ENCODE measurements around the gene COL23A1. TPM values are rescaled to one million over a fixed set of nuclear protein-coding genes. Genes with fewer than 3 reads are reported as not detected.

Gene COL23A1
- total RNA-seq, 1 donor from 2014 or later: 2.9 TPM

- DNase-seq: no peak
- Mint-ChIP-seq H3K27me3 (ENCODE audit: unreplicated experiment) (peaks cover 2% of the 10 kb centered on the region), H3K9me3 (ENCODE audit: unreplicated experiment) (peaks cover 10% of the 10 kb centered on the region), H3K36me3 (ENCODE audit: unreplicated experiment) (peaks cover 21% of the 10 kb centered on the region), H3K4me1 (ENCODE audit: low read depth, unreplicated experiment) (no peaks in the 10 kb centered on the region), H3K27ac (ENCODE audit: unreplicated experiment) (no peak overlapping the region), H3K4me3 (ENCODE audit: unreplicated experiment) (no peak overlapping the region)
- TF ChIP-seq CTCF (IDR thresholded peaks at IDR 0.05; ENCODE audit: partially characterized antibody, unreplicated experiment): no peak
Measured at GRCh38 chr5:178505639-178506407, 84.4 kb downstream of the COL23A1 start.

GRCh38 chr5:178504340-178504960, 85.7 kb downstream of the COL23A1 start:
- no peak for DNase-seq
- TF ChIP-seq CTCF (IDR thresholded peaks at IDR 0.05; ENCODE audit: partially characterized antibody, unreplicated experiment): no peak
- H3K4me1 Mint-ChIP-seq (ENCODE audit: low read depth, unreplicated experiment): no peaks in the 10 kb centered on the region
- peaks cover 5% of the 10 kb centered on the region for H3K9me3 Mint-ChIP-seq (ENCODE audit: unreplicated experiment)
- H3K27ac Mint-ChIP-seq (ENCODE audit: unreplicated experiment): no peak overlapping the region
- H3K27me3 Mint-ChIP-seq (ENCODE audit: unreplicated experiment): peaks cover 2% of the 10 kb centered on the region
- H3K4me3 Mint-ChIP-seq (ENCODE audit: unreplicated experiment): no peak overlapping the region
- H3K36me3 Mint-ChIP-seq (ENCODE audit: unreplicated experiment): peaks cover 25% of the 10 kb centered on the region

GRCh38 chr5:178502401-178503100, 87.6 kb downstream of the COL23A1 start:
- no peak overlapping the region for H3K4me3 Mint-ChIP-seq (ENCODE audit: unreplicated experiment)
- TF ChIP-seq CTCF (IDR thresholded peaks at IDR 0.05; ENCODE audit: partially characterized antibody, unreplicated experiment): no peak
- no peak for DNase-seq
- H3K9me3 Mint-ChIP-seq (ENCODE audit: unreplicated experiment): peaks cover 2% of the 10 kb centered on the region
- peaks cover 18% of the 10 kb centered on the region for H3K36me3 Mint-ChIP-seq (ENCODE audit: unreplicated experiment)
- H3K4me1 Mint-ChIP-seq (ENCODE audit: low read depth, unreplicated experiment): no peaks in the 10 kb centered on the region
- H3K27ac Mint-ChIP-seq (ENCODE audit: unreplicated experiment): no peak overlapping the region
- no peaks in the 10 kb centered on the region for H3K27me3 Mint-ChIP-seq (ENCODE audit: unreplicated experiment)

- Mint-ChIP-seq H3K27ac (ENCODE audit: unreplicated experiment) (no peak overlapping the region), H3K4me3 (ENCODE audit: unreplicated experiment) (no peak overlapping the region), H3K4me1 (ENCODE audit: low read depth, unreplicated experiment) (no peaks in the 10 kb centered on the region), H3K9me3 (ENCODE audit: unreplicated experiment) (no peaks in the 10 kb centered on the region), H3K36me3 (ENCODE audit: unreplicated experiment) (peaks cover 12% of the 10 kb centered on the region), H3K27me3 (ENCODE audit: unreplicated experiment) (no peaks in the 10 kb centered on the region)
- no peak for TF ChIP-seq CTCF (IDR thresholded peaks at IDR 0.05; ENCODE audit: partially characterized antibody, unreplicated experiment)
- no peak for DNase-seq
Measured at GRCh38 chr5:178499352-178499751, 90.8 kb downstream of the COL23A1 start.

All from glutamatergic neuron (in vitro differentiated cells).